ENCODE measurements around the gene MED14. TPM values are rescaled to one million over a fixed set of nuclear protein-coding genes. Genes with fewer than 3 reads are reported as not detected.
A peak's percentile ranks its signal among the peaks of the same experiment; 100 is the strongest.
"Not testable (repeated sequence)": the region's sequence is repeated elsewhere in the genome, so short reads cannot be mapped to it uniquely, and the experiment has no call there.

Gene MED14
- 10 to 100 TPM; 60.1 to 60.6 TPM for total RNA-seq
- long read RNA-seq, partial matches to known transcripts = 9 of 11 reads
- long read RNA-seq, other reads (novel, unspliced or antisense) = 1 of 11 reads

GRCh38 chrX:40735325-40736169 lies at the start of gene MED14:
Gene MED14, minus strand, starts transcription at chrX:40735542. Its CDS starts 130 bp downstream, at chrX:40735412.
- intact Hi-C loops (cut with DNase I, micrococcal nuclease) = no loop called here
- peak; percentile 95 for ATAC-seq
- DNase-seq = peak; percentile 89 to 95

DNA sequence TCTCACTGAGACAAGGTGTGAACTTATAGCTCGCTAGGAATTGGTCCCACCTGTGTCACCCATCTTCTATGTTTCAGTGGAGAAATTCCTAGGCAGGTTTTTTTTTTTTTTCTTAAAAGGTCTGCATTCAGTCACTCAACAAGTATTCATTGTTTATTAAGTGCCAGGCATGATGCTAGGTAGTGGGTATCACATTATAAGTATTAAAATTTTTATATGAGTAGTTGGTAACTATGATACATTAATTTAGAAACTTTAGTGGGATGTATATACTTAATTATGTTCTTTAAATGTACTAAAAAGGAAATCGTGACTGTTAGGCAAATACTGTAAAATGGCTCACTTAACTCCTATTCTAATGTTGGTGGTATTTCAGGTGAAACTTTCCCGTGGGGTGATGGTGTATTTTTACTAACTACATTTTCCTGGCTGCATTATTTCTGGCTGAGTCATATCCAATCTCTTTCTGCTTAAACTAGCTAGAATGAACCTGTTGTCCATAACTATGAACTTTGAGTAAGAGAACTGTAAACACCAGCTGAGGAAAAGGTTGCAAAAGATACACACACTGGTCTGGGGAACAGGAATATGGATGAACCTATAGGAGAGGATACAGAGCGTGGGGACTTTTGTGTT lies 49.3 kb upstream of the MED14 start:
- intact Hi-C loops (cut with DNase I, micrococcal nuclease) = no loop called here
- DNase-seq = no peak
- peak; percentile 48 for ATAC-seq

GRCh38 chrX:40782644-40783259 lies 47.4 kb upstream of the MED14 start:
- DNase-seq; ATAC-seq; intact Hi-C loops (cut with DNase I, micrococcal nuclease): not testable (repeated sequence)

DNA sequence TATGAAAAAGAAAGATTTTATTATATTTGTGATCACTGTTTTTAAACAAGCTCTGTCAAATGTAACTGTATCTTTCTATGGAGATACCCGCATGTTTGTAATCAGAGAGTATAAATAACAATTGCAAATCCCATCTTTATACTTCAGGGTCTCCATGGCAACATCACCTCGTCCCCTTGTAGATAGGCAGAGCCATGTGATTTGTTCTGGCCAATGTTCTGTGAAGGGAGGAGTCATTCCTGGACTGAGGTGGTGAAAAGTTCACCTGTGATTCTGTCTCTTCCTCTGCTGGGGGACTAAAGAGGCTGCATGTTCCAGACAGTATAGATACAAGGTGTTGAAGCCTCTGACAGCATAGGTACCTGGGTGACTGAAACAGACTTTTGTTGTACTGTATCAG lies 45.6 kb upstream of the MED14 start:
- ATAC-seq (no peak), DNase-seq (no peak)
- intact Hi-C loops (cut with DNase I, micrococcal nuclease) = no loop called here

GRCh38 chrX:40780082-40780481 lies 44.7 kb upstream of the MED14 start:
- no peak for ATAC-seq
- no peak for DNase-seq
- intact Hi-C loops (cut with DNase I, micrococcal nuclease) = no loop called here

DNA sequence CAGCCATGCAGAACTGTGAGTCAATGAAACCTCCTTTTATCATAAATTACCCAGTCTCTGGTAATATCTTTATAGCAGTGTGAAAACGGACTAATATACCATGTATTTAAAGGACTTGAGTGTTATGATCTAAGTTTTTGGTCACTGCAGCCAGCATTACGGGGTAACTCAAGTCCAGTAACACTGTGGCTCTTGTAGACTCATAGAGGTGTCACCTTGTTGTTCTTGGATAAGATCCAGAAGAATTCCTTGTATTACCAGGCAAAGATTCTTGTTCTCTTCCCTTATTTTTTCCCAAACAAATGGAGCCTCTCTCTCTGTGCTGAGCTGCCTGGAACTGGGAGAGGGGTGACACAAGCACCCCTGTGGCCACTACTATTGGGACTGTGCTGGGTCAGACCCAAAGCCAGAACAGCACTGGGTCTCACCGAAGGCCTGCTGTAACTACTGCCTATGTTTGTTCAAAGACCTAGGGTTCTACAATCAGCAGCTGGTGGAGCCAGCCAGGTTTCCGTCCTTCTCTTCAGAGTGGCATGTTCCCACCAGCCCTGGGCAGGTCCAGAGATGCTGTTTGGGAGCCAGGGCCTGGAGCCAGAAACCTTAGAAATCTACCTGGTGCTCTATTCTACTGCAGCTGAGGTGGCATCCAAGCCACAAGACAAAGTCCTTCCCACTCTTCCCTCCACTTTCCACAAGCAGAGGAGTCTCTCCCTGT lies 43.7 kb upstream of the MED14 start:
- intact Hi-C loops (cut with DNase I, micrococcal nuclease) = no loop called here
- ATAC-seq (peak; percentile 25), DNase-seq (no peak)

GRCh38 chrX:40773809-40774208 lies 38.5 kb upstream of the MED14 start:
- DNase-seq (no peak), ATAC-seq (no peak)
- intact Hi-C loops (cut with DNase I, micrococcal nuclease) = no loop called here

DNA sequence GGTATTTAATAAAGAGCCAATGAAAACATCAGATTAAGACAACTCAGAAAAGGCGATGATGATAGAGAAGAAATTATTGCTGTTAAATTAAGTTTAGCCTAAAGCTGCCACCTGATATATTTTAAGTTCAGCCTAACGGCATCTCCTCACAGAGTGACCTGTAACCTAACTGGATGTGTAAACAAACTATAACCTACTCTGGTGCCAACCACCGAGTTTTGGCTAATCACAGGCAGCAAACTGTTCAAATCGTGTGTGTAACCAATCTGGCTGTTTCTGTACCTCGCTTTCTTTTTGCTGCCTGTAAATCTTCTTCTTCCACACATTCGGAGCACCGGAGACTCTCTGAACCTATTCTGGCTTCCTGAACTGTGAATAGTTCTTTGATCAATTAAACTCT lies 37.8 kb upstream of the MED14 start:
- ATAC-seq = no peak
- no peak for DNase-seq
- intact Hi-C loops (cut with DNase I, micrococcal nuclease) = no loop called here

GRCh38 chrX:40772290-40772689 lies 36.9 kb upstream of the MED14 start:
- ATAC-seq = no peak
- DNase-seq = no peak
- intact Hi-C loops (cut with DNase I, micrococcal nuclease) = no loop called here

- ATAC-seq (no peak), DNase-seq (no peak)
- intact Hi-C loops (cut with DNase I, micrococcal nuclease) = no loop called here
These were observed 26.4 kb upstream of the MED14 start for GRCh38 chrX:40761762-40762161.

GRCh38 chrX:40759374-40759773 lies 24.0 kb upstream of the MED14 start:
- intact Hi-C loops (cut with DNase I, micrococcal nuclease) = no loop called here
- no peak for DNase-seq
- no peak for ATAC-seq

- DNase-seq (no peak), ATAC-seq (no peak)
- intact Hi-C loops (cut with DNase I, micrococcal nuclease) = no loop called here
These were observed 21.7 kb upstream of the MED14 start for GRCh38 chrX:40757058-40757457.

GRCh38 chrX:40755291-40756249 lies 20.2 kb upstream of the MED14 start:
- intact Hi-C loops (cut with DNase I, micrococcal nuclease) = no loop called here
- ATAC-seq = no peak

GRCh38 chrX:40749681-40750494 lies 14.5 kb upstream of the MED14 start:
- intact Hi-C loops (cut with DNase I, micrococcal nuclease) = no loop called here
- DNase-seq = no peak
- ATAC-seq = no peak

More at GRCh38 chrX:40755291-40756249, 20.2 kb upstream of the MED14 start:
- no peak for DNase-seq

GRCh38 chrX:40748977-40749376 lies 13.6 kb upstream of the MED14 start:
- ATAC-seq = no peak
- intact Hi-C loops (cut with DNase I, micrococcal nuclease) = no loop called here
- no peak for DNase-seq

DNA sequence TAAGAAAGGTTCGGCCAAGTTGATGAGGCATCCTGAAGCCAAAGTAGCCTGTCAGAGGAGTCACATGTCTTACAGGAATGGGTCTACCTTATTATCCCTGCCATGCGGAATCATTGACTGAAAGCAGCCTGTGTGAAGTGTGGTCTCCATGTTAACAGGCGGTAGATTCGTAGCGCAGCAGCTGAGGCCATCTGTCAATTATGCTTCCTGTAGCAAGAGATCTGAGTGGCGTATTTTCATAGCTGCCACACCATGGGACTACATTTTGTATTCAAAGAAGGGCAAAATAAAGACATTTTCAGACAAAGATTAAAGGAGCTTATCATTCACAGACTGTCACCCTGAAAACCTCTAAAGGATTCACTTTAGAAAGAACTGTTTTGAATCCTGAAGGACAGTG lies 11.2 kb upstream of the MED14 start:
- DNase-seq = no peak
- intact Hi-C loops (cut with DNase I, micrococcal nuclease) = no loop called here
- ATAC-seq = no peak

GRCh38 chrX:40736170-40736505 lies 796 bp upstream of the MED14 start:
- ATAC-seq (peak; percentile 12), DNase-seq (no peak)
- intact Hi-C loops (cut with DNase I, micrococcal nuclease) = no loop called here

GRCh38 chrX:40734971-40735324 lies 394 bp downstream of the MED14 start:
- peak in 1 of 2 donors; percentile 33 for DNase-seq
- intact Hi-C loops (cut with DNase I, micrococcal nuclease) = no loop called here
- ATAC-seq = peak; percentile 9

Measured in left colon (tissue), 2 donors.